MV-4-11 (cell line): Measurements from ENCODE around the gene PKLR.

Experiments
- DNase-seq: peaks from one replicate; lab custom pipeline; 2025; lab: John Stamatoyannopoulos, UW

The PKLR gene

GRCh38 chr1:155285063-155285462, 16.2 kb downstream of the PKLR start:
- DNase-seq: no peak

- DNase-seq: no peak
These were observed 16.8 kb downstream of the PKLR start for GRCh38 chr1:155284476-155284875.

- no peak for DNase-seq
These were observed 18.6 kb downstream of the PKLR start for GRCh38 chr1:155282488-155283091.

DNA sequence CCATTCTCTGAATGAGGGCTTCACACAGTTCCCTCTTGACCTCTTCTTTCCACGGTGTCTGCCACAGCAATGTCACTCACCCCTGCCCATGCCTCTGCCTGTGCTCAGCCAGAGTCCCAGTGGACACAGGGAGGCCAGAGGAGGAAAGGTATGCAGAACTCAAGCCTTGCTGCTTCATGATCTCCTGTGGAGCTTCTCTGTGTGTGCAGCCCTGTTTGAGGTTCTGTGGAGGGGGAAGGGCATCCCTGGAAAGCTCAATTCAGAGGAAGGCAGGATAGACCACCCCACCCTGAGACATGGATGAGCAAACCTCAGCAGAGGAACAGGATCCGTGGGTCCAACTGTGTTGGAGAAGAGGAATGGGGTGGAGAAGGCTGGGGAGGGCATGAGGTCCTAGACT, 22.0 kb downstream of the PKLR start:
- DNase-seq: no peak

GRCh38 chr1:155278689-155279160, 22.5 kb downstream of the PKLR start:
- DNase-seq: no peak

GRCh38 chr1:155277902-155278688, 23.1 kb downstream of the PKLR start:
- peak; percentile 33 for DNase-seq

DNA sequence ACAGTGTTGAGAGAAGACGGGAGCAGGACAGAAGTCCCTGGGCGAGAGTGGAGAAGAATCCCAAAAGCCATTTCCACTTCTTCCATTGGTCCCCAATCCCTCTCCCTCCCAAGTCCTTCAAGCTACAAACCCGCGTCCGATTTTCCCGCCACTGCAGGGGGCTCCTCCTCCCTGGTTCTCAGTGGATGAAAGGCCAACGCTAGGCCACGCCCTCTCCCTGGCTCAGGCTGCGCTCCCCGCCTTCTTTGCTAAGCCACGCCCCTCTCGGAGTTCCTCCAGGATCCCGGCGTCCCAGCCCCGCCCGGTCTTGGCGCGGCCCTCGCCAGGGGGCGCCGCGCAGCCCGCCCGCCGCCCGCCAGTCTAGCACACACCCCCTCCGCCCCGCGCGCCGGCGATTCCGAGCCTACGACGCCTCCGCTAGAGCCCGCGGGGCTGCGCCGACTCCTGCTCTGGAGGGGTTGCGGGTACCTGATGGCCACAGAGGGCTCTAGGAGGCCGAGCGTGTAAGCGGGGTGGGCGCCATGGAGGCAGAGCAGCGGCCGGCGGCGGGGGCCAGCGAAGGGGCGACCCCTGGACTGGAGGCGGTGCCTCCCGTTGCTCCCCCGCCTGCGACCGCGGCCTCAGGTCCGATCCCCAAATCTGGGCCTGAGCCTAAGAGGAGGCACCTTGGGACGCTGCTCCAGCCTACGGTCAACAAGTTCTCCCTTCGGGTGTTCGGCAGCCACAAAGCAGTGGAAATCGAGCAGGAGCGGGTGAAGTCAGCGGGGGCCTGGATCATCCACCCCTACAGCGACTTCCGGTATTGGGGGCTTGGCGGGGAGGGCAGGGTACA, 24.0 kb downstream of the PKLR start, which contains the start of gene HCN3:
HCN3 (plus strand) TSS at position 394 of the 832 bp plus-strand sequence; CDS start at position 522, 128 bp downstream.
- peak; percentile 94 for DNase-seq

GRCh38 chr1:155273343-155274245, 27.6 kb downstream of the PKLR start, which contains the start of gene CLK2:
Gene CLK2 (minus strand): TSS chr1:155273504. CDS start chr1:155270977, 2,527 bp downstream.
- peak; percentile 96 for DNase-seq

DNA sequence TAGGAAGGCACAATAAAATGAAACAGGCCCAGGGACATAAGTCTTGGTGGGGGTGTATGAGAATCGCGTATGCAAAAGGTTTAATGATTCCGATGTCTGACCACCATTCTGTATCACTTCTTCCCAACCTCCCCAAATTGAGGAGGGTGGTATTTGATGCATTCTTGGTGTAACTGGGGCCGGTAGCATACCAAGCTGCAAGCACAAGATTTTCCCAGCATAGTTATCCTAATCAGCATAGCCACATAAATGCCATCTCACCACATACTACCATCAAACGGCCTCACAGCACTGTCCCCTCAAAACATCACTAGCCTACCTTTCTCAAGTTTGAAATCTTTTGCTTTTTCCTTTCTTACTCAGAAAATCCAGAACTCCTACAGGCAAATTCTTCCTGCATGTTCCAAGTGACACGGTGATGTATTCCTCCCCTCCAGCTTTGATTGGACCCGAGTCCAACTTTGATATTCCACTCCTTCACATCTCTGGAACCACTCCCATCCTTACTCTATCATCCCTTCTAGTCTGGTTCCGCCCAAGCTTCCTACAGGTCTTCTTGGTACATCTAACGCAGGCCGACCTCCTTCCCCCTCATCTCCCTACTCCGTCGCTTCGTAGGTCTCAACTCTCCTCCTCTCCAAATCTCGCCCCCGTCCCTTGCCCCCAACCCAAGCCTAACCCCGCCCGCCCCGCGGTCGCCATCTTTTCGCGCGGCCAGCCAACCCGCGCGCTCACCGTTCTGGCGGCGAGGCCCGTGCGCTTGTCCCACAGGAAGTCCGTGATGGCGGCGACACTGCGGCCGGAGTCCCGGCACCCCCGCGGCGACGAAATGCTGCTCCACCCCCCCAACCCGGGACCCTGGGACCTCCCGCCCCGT, 28.5 kb downstream of the PKLR start:
- DNase-seq: no peak

DNA sequence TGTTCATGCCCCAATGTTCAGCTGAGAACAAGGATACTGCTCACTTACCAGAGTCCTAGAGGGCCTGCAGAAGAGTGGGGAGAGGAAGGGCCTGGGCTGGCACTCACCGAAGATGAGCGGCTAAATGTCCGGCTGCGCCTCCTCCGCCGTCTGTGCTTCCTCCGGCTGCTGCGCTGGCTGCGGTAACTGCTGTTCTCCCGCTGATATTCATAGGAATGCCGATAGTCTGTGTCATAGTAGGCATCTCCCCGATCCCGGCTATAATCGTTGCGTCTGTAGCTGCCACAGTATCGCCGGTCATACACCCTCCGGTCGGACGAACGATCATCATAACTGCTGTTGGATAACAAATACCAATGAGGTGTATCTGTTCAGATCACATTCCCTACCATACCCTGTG, 31.9 kb downstream of the PKLR start:
- DNase-seq: no peak

- no peak for DNase-seq
These were observed 32.6 kb downstream of the PKLR start for GRCh38 chr1:155268630-155269029.

DNA sequence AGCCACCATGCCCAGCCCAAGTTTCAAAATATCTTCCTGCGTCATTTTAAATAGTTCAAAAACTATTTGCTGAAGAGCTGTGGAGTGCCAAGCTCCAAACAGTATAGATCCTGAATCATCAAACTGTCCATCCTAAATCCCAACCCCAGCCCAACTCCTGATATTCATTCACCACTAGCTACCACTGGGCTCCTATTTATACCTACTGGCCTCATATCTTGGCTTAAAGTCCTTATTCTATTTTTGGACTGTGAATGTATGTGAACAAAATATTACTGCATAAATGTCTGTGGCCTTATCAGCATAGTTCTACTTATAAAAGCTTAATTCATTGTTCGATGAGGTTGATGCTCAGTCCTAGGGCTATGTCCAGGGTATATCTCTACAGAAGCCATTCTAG, 33.9 kb downstream of the PKLR start:
- DNase-seq: no peak

GRCh38 chr1:155266553-155266952, 34.7 kb downstream of the PKLR start:
- no peak for DNase-seq

GRCh38 chr1:155263067-155263466, 38.2 kb downstream of the PKLR start:
- DNase-seq: no peak

- DNase-seq: peak; percentile 96
These were observed 39.2 kb downstream of the PKLR start, which contains the start of gene SCAMP3 for GRCh38 chr1:155261852-155262673. Gene SCAMP3 (minus strand): TSS chr1:155262360. CDS start chr1:155262151, 209 bp downstream.

DNA sequence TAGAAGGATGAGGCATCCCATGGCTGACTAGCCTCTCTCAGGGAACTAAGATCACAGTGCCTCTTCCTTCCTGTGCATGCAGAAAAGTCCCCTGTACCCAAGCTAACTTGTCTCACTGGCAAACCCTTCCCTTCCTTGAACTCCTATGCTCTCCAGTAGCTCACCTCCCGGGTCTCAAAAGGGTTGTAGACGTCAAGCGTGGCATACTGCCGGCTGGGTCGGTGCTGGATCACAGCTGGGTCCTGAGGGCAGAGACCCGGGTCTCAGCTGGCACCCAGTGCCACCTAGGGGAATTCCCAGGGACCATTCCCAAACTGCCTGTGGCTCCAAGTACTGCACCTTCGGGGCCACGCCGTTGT, 39.8 kb downstream of the PKLR start:
- DNase-seq: no peak

DNA sequence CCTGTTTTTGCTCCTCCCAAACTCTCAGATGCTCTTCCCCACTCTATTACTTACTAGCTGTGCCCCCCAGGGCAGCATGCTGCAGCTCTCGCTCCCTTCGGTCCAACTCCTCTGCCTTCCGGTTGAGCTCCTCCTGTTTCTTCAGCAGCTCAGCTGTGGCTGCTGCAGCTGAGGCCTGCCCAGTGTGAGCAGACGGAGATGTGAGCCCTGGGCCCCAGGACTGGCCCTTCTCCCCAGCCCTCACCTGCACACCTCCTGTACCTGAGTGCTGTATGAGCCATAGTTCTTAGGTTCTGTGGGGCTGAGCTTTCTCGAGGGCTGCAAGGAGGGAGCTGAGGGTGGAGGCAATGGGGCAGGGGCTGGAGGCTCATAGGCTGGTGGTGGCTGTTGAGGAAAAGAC, 41.0 kb downstream of the PKLR start:
- no peak for DNase-seq

DNA sequence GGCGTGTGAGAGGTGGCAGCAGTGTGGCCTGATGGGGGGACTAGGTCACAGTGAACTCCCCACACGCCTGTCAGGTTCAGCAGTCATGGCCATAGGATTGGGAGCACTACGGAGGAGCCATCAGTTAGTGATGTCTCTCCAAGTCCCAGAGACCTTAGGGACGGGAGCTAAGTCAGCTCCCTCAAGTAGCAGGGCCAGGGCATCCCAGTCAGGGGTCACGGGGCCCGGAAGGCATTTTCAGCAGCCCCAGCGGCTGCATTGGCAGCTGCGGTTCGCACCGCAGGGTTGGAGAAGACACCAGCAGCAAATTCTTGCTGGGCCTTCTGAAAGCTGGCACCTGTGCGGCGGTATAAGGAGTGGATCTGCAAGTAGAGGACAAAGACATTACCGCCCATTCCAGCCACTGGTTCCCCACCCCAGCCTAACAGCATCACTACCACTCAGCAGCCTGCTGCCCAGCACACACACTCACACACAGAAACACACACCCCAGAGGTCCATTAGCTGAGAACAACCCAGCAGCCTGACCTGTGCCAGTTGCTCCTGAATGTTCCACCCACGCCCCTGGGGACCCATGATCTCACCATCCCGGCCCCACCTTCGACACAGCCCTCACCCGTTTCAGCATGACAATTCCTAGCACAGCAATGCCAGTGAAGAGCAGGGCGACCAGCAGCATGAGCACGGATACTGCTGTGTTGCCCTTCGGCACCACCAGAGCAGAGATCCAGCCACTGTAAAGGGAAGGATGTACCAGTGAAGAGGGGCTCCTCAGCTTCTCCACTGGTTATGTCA, 45.0 kb downstream of the PKLR start:
- no peak for DNase-seq
